H1 (cell line): Measurements from ENCODE around the gene HACL1. TPM values are rescaled to one million over a fixed set of nuclear protein-coding genes. Genes with fewer than 3 reads are reported as not detected.

Experiments used
- ASH2L ChIP-seq: fragments of 200-600, 300-600 bp; sonication (generic); IDR thresholded peaks from one replicate; pipeline ENCODE4 v1.7.1; 2017; ENCODE audit warnings: low read length
- CBX5 ChIP-seq: fragments of 300-800, 300-1000 bp; sonication (generic); IDR thresholded peaks from 2 replicates; pipeline ENCODE4 v1.7.1; 2016; ENCODE audit warnings: antibody characterized with exemption, low read length, low read depth
- CBX8 ChIP-seq: fragments of 300-800, 300-1000 bp; sonication (generic); IDR thresholded peaks from 2 replicates; pipeline ENCODE4 v1.7.1; 2016; ENCODE audit warnings: low read depth, low read length, borderline replicate concordance
- CREB1 ChIP-seq: IDR thresholded peaks from 2 replicates; pipeline ENCODE4 v1.6.1; 2012; ENCODE audit warnings: inconsistent platforms
- EZH2 ChIP-seq: fragments of 200-600 bp; sonication (generic); IDR thresholded peaks from 2 replicates; pipeline ENCODE4 v1.7.1; 2012; ENCODE audit warnings: low read depth, mild to moderate bottlenecking, moderate library complexity, low read length, inconsistent platforms; ENCODE audit not compliant: severe bottlenecking
- JUND ChIP-seq: IDR thresholded peaks from 2 replicates; pipeline ENCODE4 v1.6.1; 2011; ENCODE audit warnings: mild to moderate bottlenecking, improper control_type of control experiment, low read length
- SIRT6 ChIP-seq: IDR thresholded peaks from one replicate; pipeline ENCODE4 v1.7.1; 2012; ENCODE audit warnings: low read length, inconsistent platforms
- SIX5 ChIP-seq: IDR thresholded peaks from 2 replicates; pipeline ENCODE4 v1.6.1; 2011; ENCODE audit warnings: mild to moderate bottlenecking, low read depth, low read length
- polyA plus RNA-seq, 7 experiments: library from polyadenylated mRNA; depleted of rRNA in 3 of 7; stranded (reverse) in 5 of 7; unstranded in 2 of 7; fragments of >200 nt in 5 of 7; fragments of 200-250 nt in 2 of 7; gene quantifications; 1 replicate in 5 of 7; 2 replicates in 1 of 7; 4 replicates in 1 of 7; pipeline versions ENCODE4 v1.2.1 to v1.2.3, GENCODE V29; 2011 to 2013; ENCODE audit warnings: missing spikeins in 2 of 7, mixed read lengths in 2 of 7
- total RNA-seq: library from RNA; stranded (reverse); fragmentation: NEBNext Ultra II Directional; extraction: Animal tissue kit (Norgen Biotek cat#: 25700); gene quantifications from 2 replicates; pipeline ENCODE4 v1.2.1, GENCODE V29; 2021
- TF ChIP-seq, protein P1 (sequence below), 3 experiments: IDR thresholded peaks; 1 replicate in 2 of 3; 2 replicates in 1 of 3; pipeline versions ENCODE4 v1.5.1 to v1.6.1; 2011; ENCODE audit warnings: low read length in 3 of 3, mild to moderate bottlenecking in 3 of 3, inconsistent platforms in 2 of 3, low read depth in 1 of 3, moderate library complexity in 1 of 3; ENCODE audit not compliant: insufficient read depth in 1 of 3; ENCODE audit errors: control extremely low read depth in 1 of 3

The HACL1 gene
- total and polyA plus RNA-seq, 2 of the 8 experiments (the other 6 are each of a cell fraction or from before 2014, with no cell fraction given) = 38.2 to 46.0 TPM

DNA sequence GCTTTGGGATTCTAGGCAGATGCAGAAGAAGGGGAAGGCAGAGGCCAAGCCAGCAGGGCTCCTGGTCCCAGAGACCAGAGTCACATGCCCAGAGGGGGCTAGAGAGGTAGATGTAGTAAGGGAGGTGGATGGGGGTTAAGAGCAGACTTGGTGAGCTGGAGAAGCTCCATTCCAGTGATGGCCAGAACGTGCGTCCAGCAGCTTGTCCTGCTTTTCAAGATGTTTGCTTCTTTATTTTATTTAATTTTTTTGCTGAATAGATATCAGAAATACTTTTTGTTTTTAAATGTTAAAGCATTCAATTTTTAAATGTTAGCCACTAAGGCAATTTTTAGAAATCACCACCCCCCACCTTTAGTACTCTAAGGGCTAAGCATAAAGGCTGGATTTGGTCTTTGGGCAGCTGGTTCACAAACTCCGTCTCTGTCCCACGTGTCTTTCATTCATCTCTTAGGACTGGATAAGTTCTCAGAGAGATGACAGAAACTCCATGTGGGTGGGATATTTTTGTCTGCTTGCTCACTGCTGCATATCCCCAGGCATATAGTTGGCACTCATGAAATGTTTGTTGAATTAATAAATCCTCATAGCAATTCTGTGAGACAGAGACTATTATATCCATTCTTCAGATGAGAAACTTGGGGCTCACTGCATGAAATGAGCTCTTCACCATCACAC, 86.6 kb downstream of the HACL1 start (continued):
- TF ChIP-seq JUND (no peak), CBX5 (no peak), SIX5 (no peak), EZH2 (no peak), CREB1 (no peak), CBX8 (no peak), ASH2L (no peak), SIRT6 (no peak)
- TF ChIP-seq, protein P1, sequence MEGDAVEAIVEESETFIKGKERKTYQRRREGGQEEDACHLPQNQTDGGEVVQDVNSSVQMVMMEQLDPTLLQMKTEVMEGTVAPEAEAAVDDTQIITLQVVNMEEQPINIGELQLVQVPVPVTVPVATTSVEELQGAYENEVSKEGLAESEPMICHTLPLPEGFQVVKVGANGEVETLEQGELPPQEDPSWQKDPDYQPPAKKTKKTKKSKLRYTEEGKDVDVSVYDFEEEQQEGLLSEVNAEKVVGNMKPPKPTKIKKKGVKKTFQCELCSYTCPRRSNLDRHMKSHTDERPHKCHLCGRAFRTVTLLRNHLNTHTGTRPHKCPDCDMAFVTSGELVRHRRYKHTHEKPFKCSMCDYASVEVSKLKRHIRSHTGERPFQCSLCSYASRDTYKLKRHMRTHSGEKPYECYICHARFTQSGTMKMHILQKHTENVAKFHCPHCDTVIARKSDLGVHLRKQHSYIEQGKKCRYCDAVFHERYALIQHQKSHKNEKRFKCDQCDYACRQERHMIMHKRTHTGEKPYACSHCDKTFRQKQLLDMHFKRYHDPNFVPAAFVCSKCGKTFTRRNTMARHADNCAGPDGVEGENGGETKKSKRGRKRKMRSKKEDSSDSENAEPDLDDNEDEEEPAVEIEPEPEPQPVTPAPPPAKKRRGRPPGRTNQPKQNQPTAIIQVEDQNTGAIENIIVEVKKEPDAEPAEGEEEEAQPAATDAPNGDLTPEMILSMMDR (IDR thresholded peaks at IDR 0.05; ENCODE audit: control extremely low read depth in 1 of 3, insufficient read depth in 1 of 3, low read depth in 1 of 3, low read length in 3 of 3) = no peak
- TF ChIP-seq, all 59 proteins: peak for 0
